ENCODE data around the gene DOC2A.

DOC2A gene

GRCh38 chr16:29982560-29983419, 28.0 kb downstream of the DOC2A start:
- TF ChIP-seq SUZ12 (IDR thresholded peaks at IDR 0.05; ENCODE audit: extremely low read depth, insufficient read depth, insufficient read length), result no peak
- no peak for TF ChIP-seq YY1 (IDR thresholded peaks at IDR 0.05; ENCODE audit: insufficient read depth, insufficient read length)
- no peak for TF ChIP-seq ZNF274 (IDR thresholded peaks at IDR 0.05; ENCODE audit: low read depth, low read length)
- Histone ChIP-seq H3K36me3 (ENCODE audit: insufficient read depth, insufficient read length, low read length) (peaks cover 99% of the 10 kb centered on the region), H3K4me3 (ENCODE audit: insufficient read length, low read depth) (no peak overlapping the region), H3K27me3 (ENCODE audit: insufficient read depth, insufficient read length) (no peaks in the 10 kb centered on the region), H3K4me1 (ENCODE audit: insufficient read depth, insufficient read length) (peaks cover 2% of the 10 kb centered on the region), H3K9ac (ENCODE audit: insufficient read length, low read depth) (no peak overlapping the region), H3K9me3 (ENCODE audit: insufficient read depth, low read length) (no peaks in the 10 kb centered on the region)
- DNase-seq (ENCODE audit: low read depth, low spot score), result no peak

GRCh38 chr16:29978564-29979270, 32.1 kb downstream of the DOC2A start:
- Histone ChIP-seq H3K36me3 (ENCODE audit: insufficient read depth, insufficient read length, low read length) (peaks cover 66% of the 10 kb centered on the region), H3K9ac (ENCODE audit: insufficient read length, low read depth) (no peak overlapping the region), H3K27me3 (ENCODE audit: insufficient read depth, insufficient read length) (no peaks in the 10 kb centered on the region), H3K4me1 (ENCODE audit: insufficient read depth, insufficient read length) (peaks cover 7% of the 10 kb centered on the region), H3K4me3 (ENCODE audit: insufficient read length, low read depth) (no peak overlapping the region), H3K9me3 (ENCODE audit: insufficient read depth, low read length) (no peaks in the 10 kb centered on the region)
- no peak for DNase-seq (ENCODE audit: low read depth, low spot score)
- no peak for TF ChIP-seq YY1 (IDR thresholded peaks at IDR 0.05; ENCODE audit: insufficient read depth, insufficient read length)
- TF ChIP-seq ZNF274 (IDR thresholded peaks at IDR 0.05; ENCODE audit: low read depth, low read length), result no peak
- TF ChIP-seq SUZ12 (IDR thresholded peaks at IDR 0.05; ENCODE audit: extremely low read depth, insufficient read depth, insufficient read length), result no peak

GRCh38 chr16:29978081-29978480, 32.7 kb downstream of the DOC2A start:
- H3K4me1 ChIP-seq (ENCODE audit: insufficient read depth, insufficient read length), result peaks cover 7% of the 10 kb centered on the region
- peaks cover 60% of the 10 kb centered on the region for H3K36me3 ChIP-seq (ENCODE audit: insufficient read depth, insufficient read length, low read length)
- no peak for TF ChIP-seq YY1 (IDR thresholded peaks at IDR 0.05; ENCODE audit: insufficient read depth, insufficient read length)
- no peak for TF ChIP-seq SUZ12 (IDR thresholded peaks at IDR 0.05; ENCODE audit: extremely low read depth, insufficient read depth, insufficient read length)
- TF ChIP-seq ZNF274 (IDR thresholded peaks at IDR 0.05; ENCODE audit: low read depth, low read length), result no peak
- no peaks in the 10 kb centered on the region for H3K27me3 ChIP-seq (ENCODE audit: insufficient read depth, insufficient read length)
- H3K4me3 ChIP-seq (ENCODE audit: insufficient read length, low read depth), result no peak overlapping the region
- DNase-seq (ENCODE audit: low read depth, low spot score), result no peak
- no peak overlapping the region for H3K9ac ChIP-seq (ENCODE audit: insufficient read length, low read depth)
- peaks cover 2% of the 10 kb centered on the region for H3K9me3 ChIP-seq (ENCODE audit: insufficient read depth, low read length)

GRCh38 chr16:29977063-29977825, 33.6 kb downstream of the DOC2A start:
- no peak for DNase-seq (ENCODE audit: low read depth, low spot score)
- TF ChIP-seq YY1 (IDR thresholded peaks at IDR 0.05; ENCODE audit: insufficient read depth, insufficient read length), result no peak
- TF ChIP-seq ZNF274 (IDR thresholded peaks at IDR 0.05; ENCODE audit: low read depth, low read length), result no peak
- TF ChIP-seq SUZ12 (IDR thresholded peaks at IDR 0.05; ENCODE audit: extremely low read depth, insufficient read depth, insufficient read length), result no peak
- Histone ChIP-seq H3K4me1 (ENCODE audit: insufficient read depth, insufficient read length) (peaks cover 7% of the 10 kb centered on the region), H3K9ac (ENCODE audit: insufficient read length, low read depth) (no peak overlapping the region), H3K36me3 (ENCODE audit: insufficient read depth, insufficient read length, low read length) (peaks cover 57% of the 10 kb centered on the region), H3K9me3 (ENCODE audit: insufficient read depth, low read length) (peaks cover 11% of the 10 kb centered on the region), H3K27me3 (ENCODE audit: insufficient read depth, insufficient read length) (peaks cover 8% of the 10 kb centered on the region), H3K4me3 (ENCODE audit: insufficient read length, low read depth) (no peak overlapping the region)

- Histone ChIP-seq H3K4me1 (ENCODE audit: insufficient read depth, insufficient read length) (peaks cover 7% of the 10 kb centered on the region), H3K4me3 (ENCODE audit: insufficient read length, low read depth) (peak overlapping the region; percentile 16), H3K27me3 (ENCODE audit: insufficient read depth, insufficient read length) (peaks cover 10% of the 10 kb centered on the region), H3K9ac (ENCODE audit: insufficient read length, low read depth) (peak overlapping the region; percentile 58), H3K9me3 (ENCODE audit: insufficient read depth, low read length) (peaks cover 16% of the 10 kb centered on the region), H3K36me3 (ENCODE audit: insufficient read depth, insufficient read length, low read length) (peaks cover 55% of the 10 kb centered on the region)
- TF ChIP-seq YY1 (IDR thresholded peaks at IDR 0.05; ENCODE audit: insufficient read depth, insufficient read length), result no peak
- no peak for TF ChIP-seq SUZ12 (IDR thresholded peaks at IDR 0.05; ENCODE audit: extremely low read depth, insufficient read depth, insufficient read length)
- TF ChIP-seq ZNF274 (IDR thresholded peaks at IDR 0.05; ENCODE audit: low read depth, low read length), result no peak
- no peak for DNase-seq (ENCODE audit: low read depth, low spot score)
Observed at GRCh38 chr16:29975811-29976511, 34.9 kb downstream of the DOC2A start.

GRCh38 chr16:29975134-29975538, 35.7 kb downstream of the DOC2A start:
- Histone ChIP-seq H3K9ac (ENCODE audit: insufficient read length, low read depth) (peak overlapping the region; percentile 97), H3K9me3 (ENCODE audit: insufficient read depth, low read length) (peaks cover 16% of the 10 kb centered on the region), H3K4me3 (ENCODE audit: insufficient read length, low read depth) (peak overlapping the region; percentile 89), H3K4me1 (ENCODE audit: insufficient read depth, insufficient read length) (peaks cover 7% of the 10 kb centered on the region), H3K27me3 (ENCODE audit: insufficient read depth, insufficient read length) (peaks cover 10% of the 10 kb centered on the region), H3K36me3 (ENCODE audit: insufficient read depth, insufficient read length, low read length) (peaks cover 47% of the 10 kb centered on the region)
- TF ChIP-seq SUZ12 (IDR thresholded peaks at IDR 0.05; ENCODE audit: extremely low read depth, insufficient read depth, insufficient read length) (no peak), ZNF274 (IDR thresholded peaks at IDR 0.05; ENCODE audit: low read depth, low read length) (no peak), YY1 (IDR thresholded peaks at IDR 0.05; ENCODE audit: insufficient read depth, insufficient read length) (no peak)
- no peak for DNase-seq (ENCODE audit: low read depth, low spot score)
